Neural cell (in vitro differentiated cells): Measurements from ENCODE around the gene CPM. TPM values are rescaled to one million over a fixed set of nuclear protein-coding genes. Genes with fewer than 3 reads are reported as not detected.

Experiments
- H2AFZ ChIP-seq: fragments of 200-600, 300-800 bp; sonication (generic), shearing (Covaris generic); 2 replicates; pipeline ENCODE4 v1.6.0; 2014; ENCODE audit warnings: low read depth, mild to moderate bottlenecking, antibody characterized with exemption, low read length, moderate library complexity
- H3F3A ChIP-seq: fragments of 200-600 bp; shearing (Covaris generic); 2 replicates; pipeline ENCODE4 v1.6.1; 2016; ENCODE audit warnings: mild to moderate bottlenecking, moderate library complexity, mixed read lengths, antibody characterized with exemption, low read length; ENCODE audit not compliant: insufficient read depth, poor library complexity, severe bottlenecking
- H3K27ac ChIP-seq: fragments of 200-600, 300-800 bp; sonication (generic), shearing (Covaris generic); 2 replicates; pipeline ENCODE4 v1.5.1; 2014; ENCODE audit warnings: mild to moderate bottlenecking, low read length, moderate library complexity
- H3K27me3 ChIP-seq: fragments of 300-800, 200-600 bp; sonication (generic), shearing (Covaris generic); 2 replicates; pipeline ENCODE4 v1.6.0; 2014; ENCODE audit warnings: mild to moderate bottlenecking, low read depth, low read length, moderate library complexity; ENCODE audit not compliant: insufficient read depth
- H3K36me3 ChIP-seq: fragments of 300-800, 200-600 bp; sonication (generic), shearing (Covaris generic); 2 replicates; pipeline ENCODE4 v1.5.1; 2014; ENCODE audit warnings: mild to moderate bottlenecking, antibody characterized with exemption, low read length, moderate library complexity; ENCODE audit not compliant: insufficient read depth
- H3K4me2 ChIP-seq: fragments of 300-800, 200-600 bp; sonication (generic), shearing (Covaris generic); 2 replicates; pipeline ENCODE4 v1.6.0; 2014; ENCODE audit warnings: mild to moderate bottlenecking, low read length
- H3K4me3 ChIP-seq: fragments of 300-800, 200-600 bp; sonication (generic), shearing (Covaris generic); 2 replicates; pipeline ENCODE4 v1.5.1; 2014; ENCODE audit warnings: mild to moderate bottlenecking, low read length, moderate library complexity
- H3K79me2 ChIP-seq: fragments of 200-600 bp; shearing (Covaris generic); replicated peaks from 2 replicates; pipeline ENCODE4 v1.6.0; 2014; ENCODE audit warnings: mild to moderate bottlenecking, low read length, moderate library complexity; ENCODE audit not compliant: insufficient read depth
- H3K9ac ChIP-seq: fragments of 300-800, 200-600 bp; sonication (generic), shearing (Covaris generic); 2 replicates; pipeline ENCODE4 v1.6.1; 2016; ENCODE audit warnings: mild to moderate bottlenecking, low read length, mixed read lengths
- H3K9me2 ChIP-seq: fragments of 200-600 bp; shearing (Covaris generic); 2 replicates; pipeline ENCODE4 v1.6.1; 2016; ENCODE audit warnings: mild to moderate bottlenecking, low read length, mixed read lengths; ENCODE audit not compliant: insufficient read depth
- H3K9me3 ChIP-seq: fragments of 200-600, 300-800 bp; sonication (generic), shearing (Covaris generic); 2 replicates; pipeline ENCODE4 v1.6.1; 2016; ENCODE audit warnings: mild to moderate bottlenecking, mixed run types, low read length, moderate library complexity, mixed read lengths
- H4K20me1 ChIP-seq: fragments of 200-600 bp; shearing (Covaris generic); 2 replicates; pipeline ENCODE4 v1.6.1; 2016; ENCODE audit warnings: mild to moderate bottlenecking, mixed run types; ENCODE audit not compliant: insufficient read depth
- EP300 ChIP-seq: fragments of 450-650 bp; conservative IDR thresholded peaks from 2 replicates; pipeline ENCODE4 v1.6.1; 2014; ENCODE audit warnings: antibody characterized with exemption, mild to moderate bottlenecking, moderate library complexity; ENCODE audit not compliant: poor library complexity, severe bottlenecking
- EZH2 ChIP-seq: fragments of 200-600, 300-800 bp; shearing (Covaris generic), sonication (generic); IDR thresholded peaks from 2 replicates; pipeline ENCODE4 v1.6.1; 2014; ENCODE audit warnings: antibody characterized with exemption, low read length, borderline replicate concordance, mild to moderate bottlenecking; ENCODE audit not compliant: insufficient read depth, poor library complexity, severe bottlenecking
- MXI1 ChIP-seq: fragments of 450-650 bp; conservative IDR thresholded peaks from 2 replicates; pipeline ENCODE4 v1.6.1; 2014; ENCODE audit warnings: antibody characterized with exemption, mild to moderate bottlenecking; ENCODE audit not compliant: poor library complexity, severe bottlenecking
- POLR2AphosphoS5 ChIP-seq: IDR thresholded peaks from 2 replicates; pipeline ENCODE4 v1.6.1; 2012
- RAD21 ChIP-seq: fragments of 450-650 bp; conservative IDR thresholded peaks from 2 replicates; pipeline ENCODE4 v1.6.1; 2014; ENCODE audit warnings: antibody characterized with exemption, mild to moderate bottlenecking, moderate library complexity
- SMC3 ChIP-seq: fragments of 450-650 bp; conservative IDR thresholded peaks from 2 replicates; pipeline ENCODE4 v1.6.1; 2014; ENCODE audit warnings: antibody characterized with exemption, mild to moderate bottlenecking, moderate library complexity; ENCODE audit not compliant: poor library complexity
- TAF1 ChIP-seq: IDR thresholded peaks from 2 replicates; pipeline ENCODE4 v1.6.1; 2012; ENCODE audit warnings: low read depth
- polyA plus RNA-seq: library from polyadenylated mRNA; depleted of rRNA; stranded (reverse); fragments of >200 nt; gene quantifications from 2 replicates; pipeline ENCODE4 v1.2.3, GENCODE V29; 2014
- TF ChIP-seq, protein P1 (sequence below): fragments of 450-650 bp; IDR thresholded peaks from 2 replicates; pipeline ENCODE4 v1.5.1; 2014; ENCODE audit warnings: antibody characterized with exemption, mild to moderate bottlenecking, moderate library complexity; ENCODE audit not compliant: poor library complexity, severe bottlenecking
- TF ChIP-seq, protein P2 (sequence below): IDR thresholded peaks from 2 replicates; pipeline ENCODE4 v1.6.1; 2012; ENCODE audit warnings: borderline replicate concordance

CPM gene
- polyA plus RNA-seq, 1 donor from 2014 or later, result not detected

- H3K27ac ChIP-seq, result no peak overlapping the region
- no peaks in the 10 kb centered on the region for H3F3A ChIP-seq
Measured at GRCh38 chr12:68844318-68844745, 88.6 kb downstream of the CPM start.

GRCh38 chr12:68842784-68843567 is 90.0 kb downstream of the CPM start:
- Histone ChIP-seq H3K9me3 (no peaks in the 10 kb centered on the region), H4K20me1 (no peaks in the 10 kb centered on the region), H3K27ac (no peak overlapping the region), H3K4me3 (no peak overlapping the region), H2AFZ (no peak overlapping the region), H3K9ac (no peak overlapping the region), H3F3A (no peaks in the 10 kb centered on the region), H3K27me3 (no peaks in the 10 kb centered on the region), H3K36me3 (peaks cover 24% of the 10 kb centered on the region), H3K4me2 (no peak overlapping the region), H3K79me2 (no peaks in the 10 kb centered on the region), H3K9me2 (no peaks in the 10 kb centered on the region)
- TF ChIP-seq TAF1 (no peak), POLR2AphosphoS5 (no peak)
- TF ChIP-seq, protein P1, sequence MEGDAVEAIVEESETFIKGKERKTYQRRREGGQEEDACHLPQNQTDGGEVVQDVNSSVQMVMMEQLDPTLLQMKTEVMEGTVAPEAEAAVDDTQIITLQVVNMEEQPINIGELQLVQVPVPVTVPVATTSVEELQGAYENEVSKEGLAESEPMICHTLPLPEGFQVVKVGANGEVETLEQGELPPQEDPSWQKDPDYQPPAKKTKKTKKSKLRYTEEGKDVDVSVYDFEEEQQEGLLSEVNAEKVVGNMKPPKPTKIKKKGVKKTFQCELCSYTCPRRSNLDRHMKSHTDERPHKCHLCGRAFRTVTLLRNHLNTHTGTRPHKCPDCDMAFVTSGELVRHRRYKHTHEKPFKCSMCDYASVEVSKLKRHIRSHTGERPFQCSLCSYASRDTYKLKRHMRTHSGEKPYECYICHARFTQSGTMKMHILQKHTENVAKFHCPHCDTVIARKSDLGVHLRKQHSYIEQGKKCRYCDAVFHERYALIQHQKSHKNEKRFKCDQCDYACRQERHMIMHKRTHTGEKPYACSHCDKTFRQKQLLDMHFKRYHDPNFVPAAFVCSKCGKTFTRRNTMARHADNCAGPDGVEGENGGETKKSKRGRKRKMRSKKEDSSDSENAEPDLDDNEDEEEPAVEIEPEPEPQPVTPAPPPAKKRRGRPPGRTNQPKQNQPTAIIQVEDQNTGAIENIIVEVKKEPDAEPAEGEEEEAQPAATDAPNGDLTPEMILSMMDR, result no peak

More at GRCh38 chr12:68844318-68844745, 88.6 kb downstream of the CPM start:
- H4K20me1 ChIP-seq, result no peaks in the 10 kb centered on the region
- H3K9me3 ChIP-seq, result no peaks in the 10 kb centered on the region
- H3K4me2 ChIP-seq, result no peak overlapping the region
- H3K9me2 ChIP-seq, result no peaks in the 10 kb centered on the region
- no peak overlapping the region for H2AFZ ChIP-seq
- peaks cover 13% of the 10 kb centered on the region for H3K36me3 ChIP-seq
- TF ChIP-seq TAF1, result no peak
- H3K4me3 ChIP-seq, result no peak overlapping the region
- no peak overlapping the region for H3K9ac ChIP-seq
- no peaks in the 10 kb centered on the region for H3K27me3 ChIP-seq
- no peaks in the 10 kb centered on the region for H3K79me2 ChIP-seq

GRCh38 chr12:68842123-68842522 is 90.8 kb downstream of the CPM start:
- Histone ChIP-seq H3K9me3 (no peaks in the 10 kb centered on the region), H3K4me2 (no peak overlapping the region), H3K36me3 (peaks cover 25% of the 10 kb centered on the region), H3F3A (no peaks in the 10 kb centered on the region), H3K4me3 (no peak overlapping the region), H4K20me1 (no peaks in the 10 kb centered on the region), H3K27me3 (no peaks in the 10 kb centered on the region), H3K79me2 (no peaks in the 10 kb centered on the region), H3K9ac (no peak overlapping the region), H3K9me2 (no peaks in the 10 kb centered on the region), H3K27ac (no peak overlapping the region), H2AFZ (no peak overlapping the region)
- no peak for TF ChIP-seq TAF1
- TF ChIP-seq POLR2AphosphoS5, result no peak
- TF ChIP-seq EZH2, result no peak
- TF ChIP-seq, protein P1, result no peak
- TF ChIP-seq SMC3, result no peak
- TF ChIP-seq, protein P2, sequence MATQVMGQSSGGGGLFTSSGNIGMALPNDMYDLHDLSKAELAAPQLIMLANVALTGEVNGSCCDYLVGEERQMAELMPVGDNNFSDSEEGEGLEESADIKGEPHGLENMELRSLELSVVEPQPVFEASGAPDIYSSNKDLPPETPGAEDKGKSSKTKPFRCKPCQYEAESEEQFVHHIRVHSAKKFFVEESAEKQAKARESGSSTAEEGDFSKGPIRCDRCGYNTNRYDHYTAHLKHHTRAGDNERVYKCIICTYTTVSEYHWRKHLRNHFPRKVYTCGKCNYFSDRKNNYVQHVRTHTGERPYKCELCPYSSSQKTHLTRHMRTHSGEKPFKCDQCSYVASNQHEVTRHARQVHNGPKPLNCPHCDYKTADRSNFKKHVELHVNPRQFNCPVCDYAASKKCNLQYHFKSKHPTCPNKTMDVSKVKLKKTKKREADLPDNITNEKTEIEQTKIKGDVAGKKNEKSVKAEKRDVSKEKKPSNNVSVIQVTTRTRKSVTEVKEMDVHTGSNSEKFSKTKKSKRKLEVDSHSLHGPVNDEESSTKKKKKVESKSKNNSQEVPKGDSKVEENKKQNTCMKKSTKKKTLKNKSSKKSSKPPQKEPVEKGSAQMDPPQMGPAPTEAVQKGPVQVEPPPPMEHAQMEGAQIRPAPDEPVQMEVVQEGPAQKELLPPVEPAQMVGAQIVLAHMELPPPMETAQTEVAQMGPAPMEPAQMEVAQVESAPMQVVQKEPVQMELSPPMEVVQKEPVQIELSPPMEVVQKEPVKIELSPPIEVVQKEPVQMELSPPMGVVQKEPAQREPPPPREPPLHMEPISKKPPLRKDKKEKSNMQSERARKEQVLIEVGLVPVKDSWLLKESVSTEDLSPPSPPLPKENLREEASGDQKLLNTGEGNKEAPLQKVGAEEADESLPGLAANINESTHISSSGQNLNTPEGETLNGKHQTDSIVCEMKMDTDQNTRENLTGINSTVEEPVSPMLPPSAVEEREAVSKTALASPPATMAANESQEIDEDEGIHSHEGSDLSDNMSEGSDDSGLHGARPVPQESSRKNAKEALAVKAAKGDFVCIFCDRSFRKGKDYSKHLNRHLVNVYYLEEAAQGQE, result no peak
- no peak for TF ChIP-seq RAD21
- no peak for TF ChIP-seq EP300
- no peak for TF ChIP-seq MXI1
